GM18508 (cell line): ENCODE measurements around the gene ANGEL1.

Source experiments
- ATAC-seq: cut with Tn5 transposase; IDR thresholded peaks from one replicate; pipeline ENCODE4 v1.9.1; 2021; ENCODE audit warnings: moderate number of reproducible peaks; ENCODE audit not compliant: insufficient read depth, unreplicated experiment

ANGEL1 gene

DNA sequence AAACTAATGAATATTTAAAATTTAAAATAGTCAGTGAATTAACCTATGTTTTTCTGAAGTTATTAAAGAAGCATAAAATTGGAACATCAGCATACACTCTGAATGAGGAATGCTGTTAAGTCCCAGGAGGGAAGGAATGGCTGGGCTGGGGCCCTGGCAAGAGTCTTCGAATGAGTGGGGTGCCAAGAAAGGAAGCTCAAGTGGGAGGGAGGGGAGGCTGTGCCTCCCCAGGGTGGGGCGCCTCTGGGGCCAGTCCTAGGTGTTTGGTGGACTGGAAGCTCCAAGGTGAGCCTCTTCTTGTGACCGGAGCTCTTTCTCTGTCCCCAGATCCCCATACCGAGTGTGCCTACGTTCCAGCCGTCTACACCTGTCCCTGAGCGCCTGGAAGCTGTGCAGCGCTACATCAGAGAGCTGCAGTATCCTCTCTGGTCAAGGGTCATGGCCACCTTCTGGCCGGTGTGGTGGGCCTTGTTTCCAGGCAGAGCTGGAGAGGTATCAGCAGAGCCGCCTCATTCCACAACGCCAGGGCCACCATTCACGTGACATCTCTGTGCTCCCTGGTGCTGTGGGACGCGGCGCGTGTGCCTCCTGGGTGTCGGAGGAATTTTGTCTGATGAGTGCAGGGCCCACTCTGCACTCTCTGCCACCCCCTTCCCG lies 42.9 kb downstream of the ANGEL1 start:
- no peak for ATAC-seq

DNA sequence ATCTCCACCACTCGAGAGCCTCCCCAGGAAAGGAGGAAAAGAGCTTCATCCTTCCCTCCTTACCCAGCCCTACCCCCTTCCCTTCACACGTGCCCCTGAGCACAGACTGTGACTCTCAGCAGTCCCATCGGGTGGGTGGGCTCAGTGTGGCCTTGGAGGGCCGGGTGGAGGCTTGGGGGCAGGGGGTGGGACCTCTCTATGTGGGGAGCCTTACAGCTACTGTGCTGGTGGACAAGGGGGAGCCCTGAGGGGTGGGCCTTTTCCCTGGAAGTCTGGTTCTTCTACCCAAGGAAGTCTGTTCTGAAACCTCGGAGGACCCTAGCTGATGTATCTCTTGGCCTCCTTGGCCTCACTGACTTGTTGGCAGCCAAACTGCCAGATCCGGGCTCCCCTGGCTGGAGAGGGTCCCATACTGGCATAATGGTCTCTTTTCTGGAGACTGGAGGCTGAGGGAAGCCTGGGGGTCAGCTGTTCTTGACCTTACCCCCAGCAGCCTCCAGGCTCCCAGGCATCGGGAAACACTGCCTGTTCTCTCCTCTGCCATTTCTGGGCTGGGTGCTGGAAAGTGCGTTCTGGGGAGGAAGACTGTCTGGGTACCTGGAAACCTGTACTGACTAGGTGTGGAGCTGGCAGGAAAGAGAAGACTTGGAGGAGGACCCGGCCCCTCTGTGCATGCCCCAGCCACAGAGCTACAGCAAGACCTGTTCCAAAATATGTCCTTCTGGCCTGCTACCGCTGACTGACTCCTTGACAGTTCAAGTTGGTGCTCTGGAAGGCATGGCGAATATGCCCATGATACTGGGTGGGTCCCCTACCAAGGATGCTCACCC lies 43.8 kb downstream of the ANGEL1 start:
- no peak for ATAC-seq

DNA sequence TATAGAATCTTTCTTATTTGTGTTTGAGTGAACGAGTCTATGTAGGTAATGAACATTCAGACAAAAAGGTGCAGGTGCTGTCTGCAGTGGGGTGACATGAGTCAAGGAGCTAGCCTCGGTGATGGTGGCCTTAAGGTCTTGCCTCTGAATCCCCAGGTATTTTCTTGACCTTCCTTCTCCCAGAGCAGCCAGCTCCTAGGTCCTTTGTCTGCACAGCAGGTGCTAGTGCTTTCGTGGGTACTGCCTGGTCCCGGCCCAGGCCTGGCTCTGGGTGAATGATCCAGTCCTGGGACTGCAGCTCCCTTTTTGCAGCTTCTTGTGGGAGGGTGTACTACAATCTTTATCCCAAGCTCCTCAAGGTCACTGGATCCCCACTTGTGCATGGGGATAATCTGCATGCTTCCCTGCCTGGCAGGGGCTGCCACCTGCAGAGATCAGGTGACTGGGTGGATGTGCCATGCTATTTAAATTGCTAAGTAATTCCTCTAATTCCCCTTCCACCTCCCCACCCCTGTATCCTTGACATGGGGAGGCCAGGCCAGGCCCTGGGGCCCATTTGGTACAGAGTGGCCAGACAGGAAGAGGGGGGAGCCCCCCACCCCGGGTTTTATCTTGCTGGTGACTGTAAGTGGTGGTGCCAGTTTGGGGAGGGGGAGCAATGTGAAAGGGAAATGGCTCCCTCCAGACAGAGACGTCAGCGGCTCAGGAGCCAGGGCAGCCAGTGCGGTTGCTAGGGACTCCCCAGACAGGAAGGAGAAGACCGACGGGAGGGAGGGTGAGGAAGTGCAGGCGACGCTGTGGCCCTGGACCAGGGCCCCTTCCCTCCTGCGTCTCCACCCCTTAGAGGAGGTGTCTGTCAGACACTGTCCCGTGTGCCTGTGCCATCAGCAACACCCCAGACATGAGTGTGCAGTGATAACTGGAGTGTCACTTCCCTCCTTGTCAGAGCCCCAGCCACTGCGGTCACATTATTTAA lies 44.7 kb downstream of the ANGEL1 start:
- ATAC-seq, result peak; percentile 61

DNA sequence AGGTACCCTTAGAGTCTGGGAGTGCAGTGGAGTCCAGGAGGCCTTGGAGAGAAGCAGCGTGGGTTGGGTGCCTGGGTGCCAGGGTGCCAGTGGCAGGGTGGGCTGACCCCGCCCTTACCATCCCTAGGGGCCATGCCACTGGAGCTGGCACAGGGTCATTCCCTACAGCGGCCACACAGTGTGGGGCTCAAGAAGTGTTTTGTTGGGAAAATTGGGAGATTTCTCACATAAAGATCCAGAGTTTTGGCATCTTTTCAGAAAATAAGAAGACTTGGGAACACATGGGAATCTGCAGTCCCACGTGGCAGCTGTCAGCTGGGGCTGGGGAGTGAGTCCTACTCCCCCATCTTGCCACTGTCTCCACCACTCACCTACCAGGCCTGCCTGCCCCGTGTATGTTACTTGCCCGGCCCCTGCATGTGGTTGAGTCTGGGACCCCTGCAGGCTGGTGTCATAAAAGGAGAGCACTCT lies 47.2 kb downstream of the ANGEL1 start:
- ATAC-seq, result no peak

DNA sequence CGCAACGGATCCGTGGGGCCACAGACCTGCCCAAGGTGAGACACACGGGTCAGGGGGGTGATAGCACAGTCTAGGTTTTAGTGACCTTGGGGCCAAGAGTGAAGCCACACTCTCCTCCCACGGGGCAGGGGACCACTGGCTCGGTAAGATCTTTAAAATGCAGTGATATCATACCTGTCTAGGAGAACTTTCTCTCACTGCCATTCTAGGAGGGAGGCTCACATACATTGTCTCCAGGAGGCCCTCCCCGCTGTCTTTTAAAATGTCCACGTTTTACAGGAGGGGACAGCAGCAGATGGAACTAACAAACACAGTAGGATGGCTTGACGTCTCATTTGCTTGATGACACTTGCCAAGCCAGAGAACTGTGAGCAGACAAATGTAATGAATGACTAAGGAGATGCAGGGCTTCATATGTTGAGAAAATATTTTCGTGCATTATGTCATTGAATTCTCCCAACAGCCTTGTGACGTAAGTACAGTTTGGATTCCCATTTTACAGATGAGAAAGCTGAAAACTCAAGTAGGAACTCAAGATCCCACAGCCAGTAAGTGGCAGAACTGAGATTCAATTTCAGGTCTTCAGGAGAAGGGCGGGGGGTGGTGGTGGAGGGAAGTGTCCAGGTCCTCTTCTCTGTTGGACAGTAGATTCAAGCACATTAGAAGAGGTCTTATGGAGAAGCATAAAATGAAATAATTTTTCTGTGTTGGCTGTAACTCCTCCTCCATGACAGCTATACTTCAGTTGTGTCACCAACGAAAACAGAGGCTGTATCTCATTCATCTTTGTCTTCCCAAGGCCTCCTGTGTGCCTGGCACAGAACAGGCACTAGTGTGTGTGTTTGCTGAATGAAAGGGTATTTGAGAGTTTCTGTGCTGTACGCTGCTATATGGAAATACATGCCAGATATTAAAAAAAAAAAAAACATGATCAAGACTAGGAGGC lies 49.3 kb downstream of the ANGEL1 start:
- ATAC-seq, result no peak

GRCh38 chr14:76762411-76763095 lies 50.1 kb downstream of the ANGEL1 start:
- ATAC-seq, result no peak

GRCh38 chr14:76761960-76762410 lies 50.7 kb downstream of the ANGEL1 start:
- ATAC-seq, result no peak

DNA sequence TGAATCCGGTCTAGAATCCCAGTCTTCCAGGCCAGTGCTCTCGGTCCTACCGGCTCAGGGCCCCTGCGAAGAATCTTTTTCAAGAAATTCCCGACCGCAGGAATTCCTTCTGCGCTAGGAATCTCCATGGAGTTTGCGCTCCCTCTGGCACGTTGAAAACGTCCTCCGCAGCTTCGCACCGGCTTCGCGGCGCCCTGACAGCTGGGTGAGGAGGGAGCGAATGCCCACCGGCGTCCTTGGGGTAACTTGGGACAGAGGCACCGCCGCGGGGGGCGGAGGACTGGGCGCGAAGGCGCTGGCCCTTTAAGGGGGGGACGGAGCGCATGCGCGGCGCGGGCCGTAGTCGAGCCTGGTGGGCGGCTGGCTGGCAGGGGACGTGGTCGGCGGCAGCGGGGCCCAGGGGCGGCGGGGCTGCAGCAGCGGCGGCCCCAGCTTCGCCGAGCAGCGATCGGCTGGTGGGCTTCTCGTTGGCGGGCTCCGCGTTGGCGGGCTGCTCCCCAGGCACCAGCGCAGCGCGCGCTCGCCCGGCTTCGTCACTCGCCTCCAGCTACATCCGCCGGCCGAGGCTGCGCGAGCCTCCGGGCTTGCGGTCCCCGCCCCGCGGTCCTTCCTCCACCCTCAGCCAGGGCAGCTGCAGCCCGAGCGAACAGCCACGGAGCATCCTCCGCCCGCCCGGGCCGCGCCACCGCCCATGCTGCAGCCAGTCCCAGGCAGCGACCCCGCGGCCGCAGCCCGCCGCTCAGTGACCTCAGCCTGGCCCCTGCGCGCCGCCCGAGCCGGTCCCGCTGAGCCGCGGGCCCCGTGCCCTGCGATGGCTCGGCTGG lies 51.3 kb downstream of the ANGEL1 start, which contains the start of gene VASH1:
Gene VASH1 (plus strand): TSS at position 333 of the 824 bp plus-strand sequence. CDS start 1,354 bp downstream, outside the sequence.
- no peak for ATAC-seq

DNA sequence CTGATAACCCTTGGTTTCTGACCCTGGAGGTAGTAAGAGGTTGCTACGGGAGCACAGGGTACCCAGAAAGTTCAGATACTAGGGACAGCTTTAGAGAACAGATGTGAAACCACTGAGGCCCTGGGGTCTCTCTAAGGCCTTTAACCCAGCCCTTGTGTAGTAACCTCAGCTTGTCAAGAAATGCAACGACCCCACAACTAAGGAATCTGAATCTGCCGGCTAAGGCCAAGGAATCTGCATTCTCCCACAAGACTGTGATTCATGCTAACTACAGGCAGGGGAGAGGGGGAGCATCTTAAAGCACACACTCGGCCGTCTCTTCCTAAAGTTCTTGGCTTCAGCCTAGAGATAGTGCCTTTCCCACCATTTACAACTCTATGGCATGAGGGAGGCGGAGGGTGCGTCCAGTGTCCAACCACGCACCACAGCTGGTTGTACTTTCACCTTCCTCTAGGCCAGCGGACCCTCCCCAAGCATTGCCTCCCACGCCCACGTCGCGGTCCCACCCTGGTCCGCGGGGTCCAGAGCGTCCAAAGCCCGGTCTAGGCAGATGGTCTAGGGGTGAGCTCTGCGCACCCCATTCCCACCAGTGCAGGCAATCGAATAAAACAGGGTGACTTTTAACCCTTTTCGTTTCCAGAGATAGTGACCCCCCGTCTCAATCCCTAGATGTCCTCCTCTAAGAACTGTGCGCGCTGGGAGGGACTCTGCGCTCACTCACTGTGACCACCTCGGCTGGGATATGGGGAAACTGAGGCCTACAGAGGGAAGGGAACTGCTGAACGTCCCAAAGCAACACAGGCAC lies 52.1 kb downstream of the ANGEL1 start:
- no peak for ATAC-seq

- no peak for ATAC-seq
Measured at GRCh38 chr14:76759589-76759988, 53.1 kb downstream of the ANGEL1 start.

GRCh38 chr14:76756371-76756750 lies 56.3 kb downstream of the ANGEL1 start:
- no peak for ATAC-seq

- no peak for ATAC-seq
Measured at GRCh38 chr14:76755610-76756370, 56.9 kb downstream of the ANGEL1 start.

- ATAC-seq, result no peak
Measured at GRCh38 chr14:76754586-76754985, 58.1 kb downstream of the ANGEL1 start.

DNA sequence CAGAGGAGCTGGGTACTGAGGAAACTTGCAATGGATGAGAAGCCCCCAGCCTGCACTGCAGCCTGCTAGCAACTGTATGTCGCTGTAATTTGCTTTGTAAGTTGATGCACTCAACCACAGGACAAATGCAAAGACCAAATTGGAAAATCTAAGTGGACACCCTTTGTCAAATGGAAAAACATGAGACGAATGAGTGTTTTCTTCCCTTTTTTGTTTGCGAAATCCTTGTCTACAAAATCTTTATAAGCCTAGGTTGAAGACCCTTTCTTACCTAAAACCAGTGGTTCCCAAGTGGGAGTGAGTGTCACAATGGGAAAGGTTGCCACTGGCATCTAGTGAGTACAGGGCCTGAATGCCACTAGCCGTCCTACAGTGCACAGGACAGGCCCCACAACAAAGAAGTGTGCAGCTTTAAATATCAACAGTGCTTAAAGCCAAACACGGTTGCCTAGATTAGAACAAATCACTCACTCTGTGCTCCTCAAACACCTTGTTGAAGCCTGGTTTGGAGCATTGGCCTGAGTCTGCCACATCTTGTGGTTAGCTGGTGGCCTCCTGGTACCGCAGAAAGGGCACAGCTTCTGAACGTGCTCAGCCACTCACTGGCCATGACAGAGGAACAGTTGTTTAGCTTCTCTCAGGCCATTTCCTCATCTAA lies 59.0 kb downstream of the ANGEL1 start:
- no peak for ATAC-seq

DNA sequence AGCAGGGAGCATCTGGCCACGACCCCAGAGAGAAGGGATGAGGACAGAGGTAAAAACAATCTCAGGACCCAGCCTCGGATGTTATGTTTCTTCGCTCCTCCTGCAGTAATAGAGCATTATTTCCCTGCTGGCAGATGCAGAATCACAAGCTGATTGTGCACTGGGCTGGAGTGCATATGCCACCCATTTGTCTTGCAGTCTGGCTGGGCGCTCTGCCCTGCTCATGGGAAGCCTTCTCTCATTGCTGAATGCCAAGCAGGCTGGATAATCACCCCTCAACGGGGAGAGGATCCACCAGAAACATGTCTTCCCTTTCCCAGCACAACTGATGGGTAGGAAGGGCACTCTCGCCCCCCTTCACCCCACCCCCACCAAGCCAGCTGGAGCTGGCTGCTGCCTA lies 59.9 kb downstream of the ANGEL1 start:
- no peak for ATAC-seq

- ATAC-seq, result no peak
Measured at GRCh38 chr14:76742966-76743365, 69.7 kb downstream of the ANGEL1 start.
